ENCODE data around the gene DOCK4.

The DOCK4 gene

GRCh38 chr7:111833466-111833865, 372.7 kb downstream of the DOCK4 start:
- no peak overlapping the region for H2BK15ac ChIP-seq (replicated peaks; ENCODE audit: low read depth)
- H3K27ac ChIP-seq (ENCODE audit: low read depth, low read length) = no peak overlapping the region
- DNase-seq = no peak
- no peak overlapping the region for H4K8ac ChIP-seq (ENCODE audit: low read depth, low read length)
- H3K23ac ChIP-seq (ENCODE audit: low read length) = no peak overlapping the region
- H3K56ac ChIP-seq (ENCODE audit: low read length) = no peak overlapping the region
- no peak overlapping the region for H4K5ac ChIP-seq (ENCODE audit: low read length)
- no peak overlapping the region for H3K18ac ChIP-seq (ENCODE audit: low read length)
- H3K79me2 ChIP-seq (ENCODE audit: control insufficient read depth, insufficient read depth, low read length) = no peaks in the 10 kb centered on the region
- no peaks in the 10 kb centered on the region for H3K4me1 ChIP-seq (ENCODE audit: control insufficient read depth, low read depth, low read length)
- H2AK5ac ChIP-seq (ENCODE audit: low read length) = no peak overlapping the region
- no peaks in the 10 kb centered on the region for H3K36me3 ChIP-seq (ENCODE audit: control insufficient read depth, insufficient read depth, low read length)
- no peak overlapping the region for H3K4ac ChIP-seq (ENCODE audit: low read depth, low read length)
- no peak overlapping the region for H3K9ac ChIP-seq (ENCODE audit: low read length)
- H2BK5ac ChIP-seq (ENCODE audit: low read length) = no peak overlapping the region
- no peak overlapping the region for H2BK120ac ChIP-seq (ENCODE audit: low read depth, low read length)
- no peaks in the 10 kb centered on the region for H3K27me3 ChIP-seq (ENCODE audit: insufficient read depth, low read length, poor library complexity)
- no peak overlapping the region for H3K4me3 ChIP-seq (ENCODE audit: low read length)
- H3K4me2 ChIP-seq (ENCODE audit: low read length) = no peak overlapping the region
- H3K79me1 ChIP-seq (ENCODE audit: low read length) = no peaks in the 10 kb centered on the region

- Histone ChIP-seq H3K4me2 (ENCODE audit: low read length) (no peak overlapping the region), H3K27me3 (ENCODE audit: insufficient read depth, low read length, poor library complexity) (no peaks in the 10 kb centered on the region), H3K27ac (ENCODE audit: low read depth, low read length) (no peak overlapping the region), H4K5ac (ENCODE audit: low read length) (no peak overlapping the region), H3K23ac (ENCODE audit: low read length) (no peak overlapping the region), H3K4me1 (ENCODE audit: control insufficient read depth, low read depth, low read length) (no peaks in the 10 kb centered on the region), H3K4me3 (ENCODE audit: low read length) (no peak overlapping the region), H3K79me2 (ENCODE audit: control insufficient read depth, insufficient read depth, low read length) (no peaks in the 10 kb centered on the region), H3K4ac (ENCODE audit: low read depth, low read length) (no peak overlapping the region), H4K8ac (ENCODE audit: low read depth, low read length) (no peak overlapping the region), H2BK5ac (ENCODE audit: low read length) (no peak overlapping the region), H3K79me1 (ENCODE audit: low read length) (no peaks in the 10 kb centered on the region), H2BK15ac (replicated peaks; ENCODE audit: low read depth) (no peak overlapping the region), H2AK5ac (ENCODE audit: low read length) (no peak overlapping the region), H3K18ac (ENCODE audit: low read length) (no peak overlapping the region), H3K9ac (ENCODE audit: low read length) (no peak overlapping the region), H2BK120ac (ENCODE audit: low read depth, low read length) (no peak overlapping the region), H3K56ac (ENCODE audit: low read length) (no peak overlapping the region), H3K36me3 (ENCODE audit: control insufficient read depth, insufficient read depth, low read length) (no peaks in the 10 kb centered on the region)
- no CpG with 5 or more reads among the region's 5 CpGs for WGBS (ENCODE audit: extremely low coverage, insufficient coverage, low lambda C conversion rate)
- DNase-seq = no peak
Observed at GRCh38 chr7:111832174-111832573, 374.0 kb downstream of the DOCK4 start.

- H3K9ac ChIP-seq (ENCODE audit: low read length) = no peak overlapping the region
- H3K4me2 ChIP-seq (ENCODE audit: low read length) = no peak overlapping the region
- H2BK15ac ChIP-seq (replicated peaks; ENCODE audit: low read depth) = no peak overlapping the region
- no peak overlapping the region for H2BK120ac ChIP-seq (ENCODE audit: low read depth, low read length)
- H3K4me1 ChIP-seq (ENCODE audit: control insufficient read depth, low read depth, low read length) = no peaks in the 10 kb centered on the region
- H3K79me1 ChIP-seq (ENCODE audit: low read length) = no peaks in the 10 kb centered on the region
- no peak overlapping the region for H4K8ac ChIP-seq (ENCODE audit: low read depth, low read length)
- no peaks in the 10 kb centered on the region for H3K36me3 ChIP-seq (ENCODE audit: control insufficient read depth, insufficient read depth, low read length)
- H3K18ac ChIP-seq (ENCODE audit: low read length) = no peak overlapping the region
- H2BK5ac ChIP-seq (ENCODE audit: low read length) = no peak overlapping the region
- H3K79me2 ChIP-seq (ENCODE audit: control insufficient read depth, insufficient read depth, low read length) = no peaks in the 10 kb centered on the region
- no peak overlapping the region for H4K5ac ChIP-seq (ENCODE audit: low read length)
- H3K23ac ChIP-seq (ENCODE audit: low read length) = no peak overlapping the region
- no peaks in the 10 kb centered on the region for H3K27me3 ChIP-seq (ENCODE audit: insufficient read depth, low read length, poor library complexity)
- WGBS (ENCODE audit: extremely low coverage, insufficient coverage, low lambda C conversion rate) = no CpG with 5 or more reads among the region's 2 CpGs
- H3K27ac ChIP-seq (ENCODE audit: low read depth, low read length) = no peak overlapping the region
- no peak overlapping the region for H2AK5ac ChIP-seq (ENCODE audit: low read length)
- no peak for DNase-seq
- no peak overlapping the region for H3K4ac ChIP-seq (ENCODE audit: low read depth, low read length)
- H3K4me3 ChIP-seq (ENCODE audit: low read length) = no peak overlapping the region
- no peak overlapping the region for H3K56ac ChIP-seq (ENCODE audit: low read length)
Observed at GRCh38 chr7:111829221-111829620, 377.0 kb downstream of the DOCK4 start.

- H3K4ac ChIP-seq (ENCODE audit: low read depth, low read length) = no peak overlapping the region
- H3K4me1 ChIP-seq (ENCODE audit: control insufficient read depth, low read depth, low read length) = no peaks in the 10 kb centered on the region
- H3K23ac ChIP-seq (ENCODE audit: low read length) = no peak overlapping the region
- H2AK5ac ChIP-seq (ENCODE audit: low read length) = no peak overlapping the region
- H3K79me2 ChIP-seq (ENCODE audit: control insufficient read depth, insufficient read depth, low read length) = no peaks in the 10 kb centered on the region
- no peak overlapping the region for H4K8ac ChIP-seq (ENCODE audit: low read depth, low read length)
- no peak overlapping the region for H3K27ac ChIP-seq (ENCODE audit: low read depth, low read length)
- no peak overlapping the region for H4K5ac ChIP-seq (ENCODE audit: low read length)
- H3K18ac ChIP-seq (ENCODE audit: low read length) = no peak overlapping the region
- H3K56ac ChIP-seq (ENCODE audit: low read length) = no peak overlapping the region
- H2BK15ac ChIP-seq (replicated peaks; ENCODE audit: low read depth) = no peak overlapping the region
- no peak overlapping the region for H2BK120ac ChIP-seq (ENCODE audit: low read depth, low read length)
- H3K4me2 ChIP-seq (ENCODE audit: low read length) = no peak overlapping the region
- no peaks in the 10 kb centered on the region for H3K27me3 ChIP-seq (ENCODE audit: insufficient read depth, low read length, poor library complexity)
- H3K9ac ChIP-seq (ENCODE audit: low read length) = no peak overlapping the region
- no peak overlapping the region for H2BK5ac ChIP-seq (ENCODE audit: low read length)
- DNase-seq = no peak
- H3K4me3 ChIP-seq (ENCODE audit: low read length) = no peak overlapping the region
- H3K36me3 ChIP-seq (ENCODE audit: control insufficient read depth, insufficient read depth, low read length) = no peaks in the 10 kb centered on the region
- WGBS (ENCODE audit: extremely low coverage, insufficient coverage, low lambda C conversion rate) = no CpG with 5 or more reads among the region's 1 CpG
- no peaks in the 10 kb centered on the region for H3K79me1 ChIP-seq (ENCODE audit: low read length)
Observed at GRCh38 chr7:111827863-111828504, 378.2 kb downstream of the DOCK4 start.

- Histone ChIP-seq H3K23ac (ENCODE audit: low read length) (no peak overlapping the region), H3K4me3 (ENCODE audit: low read length) (no peak overlapping the region), H2BK5ac (ENCODE audit: low read length) (no peak overlapping the region), H3K9ac (ENCODE audit: low read length) (no peak overlapping the region), H3K56ac (ENCODE audit: low read length) (no peak overlapping the region), H3K4me1 (ENCODE audit: control insufficient read depth, low read depth, low read length) (no peaks in the 10 kb centered on the region), H3K79me2 (ENCODE audit: control insufficient read depth, insufficient read depth, low read length) (no peaks in the 10 kb centered on the region), H2AK5ac (ENCODE audit: low read length) (no peak overlapping the region), H3K36me3 (ENCODE audit: control insufficient read depth, insufficient read depth, low read length) (peaks cover 2% of the 10 kb centered on the region), H3K4ac (ENCODE audit: low read depth, low read length) (no peak overlapping the region), H2BK120ac (ENCODE audit: low read depth, low read length) (no peak overlapping the region), H2BK15ac (replicated peaks; ENCODE audit: low read depth) (no peak overlapping the region), H4K8ac (ENCODE audit: low read depth, low read length) (no peak overlapping the region), H4K5ac (ENCODE audit: low read length) (no peak overlapping the region), H3K27me3 (ENCODE audit: insufficient read depth, low read length, poor library complexity) (no peaks in the 10 kb centered on the region), H3K79me1 (ENCODE audit: low read length) (no peaks in the 10 kb centered on the region), H3K4me2 (ENCODE audit: low read length) (no peak overlapping the region), H3K27ac (ENCODE audit: low read depth, low read length) (no peak overlapping the region), H3K18ac (ENCODE audit: low read length) (no peak overlapping the region)
- no CpG with 5 or more reads among the region's 2 CpGs for WGBS (ENCODE audit: extremely low coverage, insufficient coverage, low lambda C conversion rate)
- DNase-seq = no peak
Observed at GRCh38 chr7:111825046-111825445, 381.2 kb downstream of the DOCK4 start.

GRCh38 chr7:111823826-111824225, 382.4 kb downstream of the DOCK4 start:
- no peak overlapping the region for H3K4me2 ChIP-seq (ENCODE audit: low read length)
- no peaks in the 10 kb centered on the region for H3K27me3 ChIP-seq (ENCODE audit: insufficient read depth, low read length, poor library complexity)
- H3K4me1 ChIP-seq (ENCODE audit: control insufficient read depth, low read depth, low read length) = no peaks in the 10 kb centered on the region
- DNase-seq = no peak
- H3K56ac ChIP-seq (ENCODE audit: low read length) = no peak overlapping the region
- H3K4me3 ChIP-seq (ENCODE audit: low read length) = no peak overlapping the region
- H4K8ac ChIP-seq (ENCODE audit: low read depth, low read length) = no peak overlapping the region
- no peaks in the 10 kb centered on the region for H3K79me2 ChIP-seq (ENCODE audit: control insufficient read depth, insufficient read depth, low read length)
- H3K36me3 ChIP-seq (ENCODE audit: control insufficient read depth, insufficient read depth, low read length) = peaks cover 2% of the 10 kb centered on the region
- no peak overlapping the region for H2BK15ac ChIP-seq (replicated peaks; ENCODE audit: low read depth)
- no peak overlapping the region for H3K27ac ChIP-seq (ENCODE audit: low read depth, low read length)
- H3K23ac ChIP-seq (ENCODE audit: low read length) = no peak overlapping the region
- H2AK5ac ChIP-seq (ENCODE audit: low read length) = no peak overlapping the region
- H2BK5ac ChIP-seq (ENCODE audit: low read length) = no peak overlapping the region
- H3K9ac ChIP-seq (ENCODE audit: low read length) = no peak overlapping the region
- no peak overlapping the region for H2BK120ac ChIP-seq (ENCODE audit: low read depth, low read length)
- no peak overlapping the region for H3K18ac ChIP-seq (ENCODE audit: low read length)
- no peak overlapping the region for H4K5ac ChIP-seq (ENCODE audit: low read length)
- no peaks in the 10 kb centered on the region for H3K79me1 ChIP-seq (ENCODE audit: low read length)
- H3K4ac ChIP-seq (ENCODE audit: low read depth, low read length) = no peak overlapping the region
- WGBS (ENCODE audit: extremely low coverage, insufficient coverage, low lambda C conversion rate) = no CpG with 5 or more reads among the region's 4 CpGs
